Activated T-helper 1 cell treated with anti-CD3 and anti-CD28 coated beads, Interleukin-2, amount 50 U/mL, for 16 hours (primary cell): ENCODE data around the gene SPRN.
"Not testable (repeated sequence)": the region's sequence is repeated elsewhere in the genome, so short reads cannot be mapped to it uniquely, and the experiment has no call there.

Experiments used
- DNase-seq, 2 donors: peaks; one replicate each; pipeline ENCODE4 v3.0.0-alpha.2; 2020; ENCODE audit warnings: low read depth in 1 of 2, low spot score in 1 of 2

The SPRN gene, protein sequence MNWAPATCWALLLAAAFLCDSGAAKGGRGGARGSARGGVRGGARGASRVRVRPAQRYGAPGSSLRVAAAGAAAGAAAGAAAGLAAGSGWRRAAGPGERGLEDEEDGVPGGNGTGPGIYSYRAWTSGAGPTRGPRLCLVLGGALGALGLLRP

DNA sequence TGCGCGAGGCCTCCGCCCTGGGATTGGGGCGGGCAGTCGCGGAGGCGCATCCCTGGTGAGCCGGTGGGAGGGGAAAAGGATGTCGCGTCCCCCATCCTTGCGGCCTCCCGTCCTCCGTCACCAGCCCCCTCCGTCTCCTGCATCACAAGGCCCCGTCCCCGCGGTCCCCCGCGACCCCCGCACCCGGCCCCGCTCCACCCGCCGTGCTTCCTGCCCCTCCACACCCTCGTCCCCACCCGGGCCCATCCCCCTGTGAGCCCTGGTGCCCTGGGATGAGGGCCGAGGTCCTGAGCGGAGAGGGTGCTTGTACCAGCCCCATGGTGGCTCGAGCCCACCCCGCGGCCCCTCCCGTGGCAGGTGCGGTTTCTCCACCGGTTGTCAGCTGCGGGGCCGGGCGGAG lies at the start of gene SPRN:
SPRN (minus strand) TSS at position 25 of the 400 bp plus-strand sequence. CDS start 944 bp downstream, outside the sequence.
- DNase-seq = not testable (repeated sequence)

DNA sequence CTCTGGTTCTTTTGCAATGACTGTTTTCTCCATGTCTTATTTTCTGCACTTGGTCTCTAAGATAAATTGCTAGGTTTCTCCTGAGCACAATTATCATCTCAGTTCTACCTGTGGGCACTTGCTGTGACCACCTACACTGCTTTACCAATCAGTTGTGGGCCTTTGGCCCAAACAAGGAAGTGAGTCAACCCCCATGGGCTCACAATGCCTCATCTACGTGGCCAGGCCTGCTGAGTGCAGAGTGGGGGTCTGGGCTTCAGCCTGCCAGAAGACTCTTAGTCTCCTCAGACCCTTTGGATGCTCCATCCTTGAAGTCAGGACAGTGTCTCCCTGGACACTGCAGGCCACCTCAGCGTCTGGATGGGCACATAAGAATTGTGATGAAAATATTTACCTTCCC lies 49.6 kb upstream of the SPRN start:
- no peak for DNase-seq

DNA sequence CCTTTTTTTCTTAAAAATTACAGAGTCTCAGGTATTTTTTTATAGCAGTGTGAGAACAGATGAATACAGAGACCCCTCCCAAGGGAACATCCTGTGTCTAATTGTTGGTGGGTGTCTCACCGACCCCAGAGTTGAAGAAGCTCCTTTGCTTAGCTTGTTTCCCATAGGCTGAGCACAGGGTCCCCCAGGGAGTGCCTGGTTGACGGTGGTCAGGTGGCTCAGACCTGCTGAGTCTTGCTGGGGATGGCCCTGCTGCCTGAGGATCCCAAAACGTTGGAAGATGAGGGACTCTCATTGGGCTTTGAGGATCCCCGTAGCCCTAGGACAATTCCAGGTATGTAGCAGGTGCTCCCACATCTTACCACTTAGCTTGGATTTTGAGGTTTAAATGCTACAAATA lies 48.8 kb upstream of the SPRN start:
- no peak for DNase-seq

DNA sequence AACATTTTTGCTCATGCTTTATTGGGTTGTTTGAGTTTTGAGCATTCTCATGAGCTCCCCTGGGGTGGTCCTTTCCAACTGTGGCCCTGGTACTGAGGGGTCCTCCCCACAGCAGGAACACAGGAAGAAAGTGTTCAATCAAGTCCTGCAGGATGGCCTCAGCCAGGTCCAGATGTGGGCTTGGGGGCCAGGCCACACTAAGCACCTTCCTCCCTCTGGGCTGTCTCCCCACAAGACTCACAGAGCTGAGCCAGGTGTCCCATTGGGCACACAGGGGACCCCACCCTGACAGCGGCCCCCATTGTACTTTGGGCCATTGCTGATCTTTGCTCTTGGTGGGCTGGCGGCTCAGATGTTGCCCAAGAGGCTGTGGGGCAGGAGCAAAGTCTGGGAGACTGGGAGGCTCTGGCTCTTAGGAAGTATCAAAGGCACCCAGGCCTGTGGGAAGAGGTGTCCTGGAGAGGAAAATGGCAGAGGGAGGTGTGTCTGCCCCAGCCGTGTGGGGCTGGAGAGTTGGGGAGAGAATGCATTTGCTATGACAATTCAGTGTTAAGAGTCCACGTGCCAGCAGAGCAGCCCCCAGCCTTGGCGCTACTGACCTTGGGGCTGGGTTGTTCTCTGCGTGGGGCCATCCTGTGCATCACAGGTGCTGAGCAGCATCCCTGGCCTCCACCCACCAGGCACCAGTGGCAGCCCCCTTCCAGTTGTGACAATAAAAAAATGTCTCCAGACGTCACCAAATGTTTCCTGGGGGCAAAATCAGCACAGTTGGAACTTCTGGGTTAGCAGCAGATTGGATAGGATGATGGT lies 47.1 kb upstream of the SPRN start:
- DNase-seq = no peak

DNA sequence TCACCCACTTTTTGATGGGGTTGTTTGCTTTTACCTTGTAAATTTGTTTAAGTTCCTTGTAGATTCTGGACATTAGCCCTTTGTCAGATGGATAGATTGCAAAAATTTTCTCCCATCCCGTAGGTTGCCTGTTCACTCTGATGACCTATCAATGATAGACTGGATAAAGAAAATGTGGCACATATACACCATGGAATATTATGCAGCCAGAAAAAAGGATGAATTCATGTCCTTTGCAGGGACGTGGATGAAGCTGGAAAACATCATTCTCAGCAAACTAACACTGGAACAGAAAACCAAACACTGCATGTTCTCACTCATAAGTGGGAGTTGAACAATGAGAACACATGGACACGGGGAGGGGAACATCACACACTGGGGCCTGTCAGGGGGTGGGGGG lies 44.8 kb upstream of the SPRN start:
- DNase-seq = not testable (repeated sequence)

DNA sequence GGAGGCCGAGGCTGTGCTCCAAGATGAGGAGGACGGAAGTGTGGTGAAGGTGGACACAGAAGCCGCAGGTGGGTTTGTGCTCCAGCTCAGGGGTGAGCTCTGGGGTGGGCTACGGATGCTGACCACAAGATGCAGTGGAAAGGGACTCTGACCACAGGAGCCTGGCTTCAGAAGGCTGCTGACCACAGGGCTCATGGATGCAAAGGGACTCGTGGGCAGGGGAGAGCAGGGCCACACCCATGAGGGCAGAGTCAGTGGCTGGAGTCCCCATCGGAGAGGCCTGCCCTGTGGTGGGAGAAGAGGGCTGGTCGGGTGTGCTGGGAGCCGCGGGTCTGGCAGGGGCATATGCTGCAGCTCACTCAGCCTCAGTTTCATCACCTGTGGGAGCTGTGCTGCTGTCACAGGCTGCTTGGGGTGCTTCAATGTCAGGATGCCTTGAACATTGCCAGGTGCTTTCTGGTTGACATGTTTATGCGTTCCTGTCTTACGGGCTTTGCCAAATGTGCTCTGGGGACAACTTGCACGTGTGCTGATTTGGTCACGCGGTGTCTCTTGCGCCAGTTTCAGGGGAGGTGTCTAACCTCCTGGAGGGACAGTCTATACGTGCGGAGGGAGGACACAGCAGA lies 43.0 kb upstream of the SPRN start:
- DNase-seq = no peak

DNA sequence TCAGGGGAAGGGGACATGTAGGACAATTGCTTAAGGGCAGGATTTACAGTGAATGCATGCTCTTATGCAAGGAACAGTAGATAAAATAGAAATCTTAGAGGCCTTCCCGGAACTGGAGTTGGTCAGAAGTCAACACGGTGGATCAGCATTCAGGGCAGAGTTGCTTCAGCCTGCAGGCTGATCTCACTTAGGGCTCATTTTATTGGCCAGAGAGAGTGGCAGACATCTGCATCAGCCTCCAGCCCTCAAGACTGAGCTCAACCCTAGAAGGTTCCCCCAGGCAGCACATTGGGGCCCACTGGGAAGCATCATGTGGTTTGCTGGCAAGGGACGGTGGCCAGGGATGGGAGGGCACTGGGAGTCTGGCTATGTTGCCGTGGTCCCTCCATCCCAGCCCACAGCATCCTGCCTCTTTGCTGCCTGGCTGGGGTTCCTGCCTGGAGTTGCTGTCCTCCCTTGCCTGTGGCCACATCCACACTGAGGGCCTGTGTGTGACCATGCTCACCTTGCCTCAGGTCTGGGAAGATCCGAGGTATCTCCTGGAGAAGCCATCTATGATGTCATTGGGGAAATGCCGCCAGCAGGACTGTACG lies 42.4 kb upstream of the SPRN start:
- no peak for DNase-seq

DNA sequence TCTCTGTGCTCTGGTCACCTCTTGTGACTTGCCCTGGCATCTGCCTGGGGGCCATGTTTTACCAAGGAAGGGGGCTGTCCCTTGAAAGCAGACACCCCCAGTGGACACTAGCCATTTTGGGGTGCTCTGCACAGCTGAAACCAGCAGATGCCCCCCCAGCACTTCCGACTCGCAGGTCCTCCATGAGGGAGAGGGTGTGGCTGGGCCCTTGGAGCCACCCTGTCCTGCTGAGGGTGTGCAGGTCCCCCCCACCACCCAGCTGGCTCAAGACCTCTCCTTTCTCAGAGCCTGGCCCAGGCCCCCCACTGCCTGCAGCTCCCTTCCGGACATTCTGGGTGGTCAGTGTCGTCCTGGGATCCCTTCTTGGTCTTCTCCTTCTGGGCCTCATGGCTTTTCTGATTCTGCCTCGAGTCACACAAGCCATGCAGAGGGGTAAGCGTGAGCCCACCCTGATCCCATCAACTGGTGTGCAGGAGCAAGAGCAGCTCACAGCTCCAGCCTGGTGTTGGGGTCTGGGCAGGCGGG lies 41.6 kb upstream of the SPRN start:
- no peak for DNase-seq

DNA sequence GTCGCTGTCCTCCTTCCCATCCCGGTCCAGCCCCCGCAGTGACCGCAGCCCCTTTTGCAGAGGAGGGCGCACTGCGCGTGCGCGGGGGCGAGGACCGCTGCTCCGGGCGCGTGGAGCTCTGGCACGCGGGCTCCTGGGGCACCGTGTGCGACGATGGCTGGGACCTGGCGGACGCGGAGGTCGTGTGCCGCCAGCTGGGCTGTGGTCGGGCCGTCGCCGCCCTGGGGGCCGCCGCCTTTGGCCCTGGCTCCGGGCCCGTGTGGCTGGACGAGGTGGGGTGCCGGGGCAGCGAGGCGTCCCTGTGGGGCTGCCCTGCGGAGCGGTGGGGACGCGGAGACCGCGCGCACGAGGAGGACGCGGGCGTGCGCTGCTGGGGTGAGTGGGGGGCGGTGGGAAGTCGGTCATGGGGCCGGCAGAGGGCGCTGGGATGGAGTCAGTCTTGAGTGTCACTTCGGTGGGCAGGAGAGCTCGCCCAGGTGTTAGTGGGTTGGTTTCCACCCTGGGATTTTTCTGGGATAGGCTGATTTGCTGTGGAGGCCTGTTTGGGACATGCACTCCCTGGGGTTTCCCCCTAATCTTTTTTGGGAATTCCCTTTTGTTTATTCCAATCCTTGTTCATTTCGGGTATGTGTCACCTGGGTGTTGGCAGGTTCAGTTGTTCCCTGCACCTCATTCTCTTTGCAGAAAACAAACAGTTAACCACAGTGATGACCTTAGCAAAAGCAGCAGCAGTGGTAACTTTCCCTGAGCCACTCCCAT lies 40.9 kb upstream of the SPRN start:
- DNase-seq = no peak

DNA sequence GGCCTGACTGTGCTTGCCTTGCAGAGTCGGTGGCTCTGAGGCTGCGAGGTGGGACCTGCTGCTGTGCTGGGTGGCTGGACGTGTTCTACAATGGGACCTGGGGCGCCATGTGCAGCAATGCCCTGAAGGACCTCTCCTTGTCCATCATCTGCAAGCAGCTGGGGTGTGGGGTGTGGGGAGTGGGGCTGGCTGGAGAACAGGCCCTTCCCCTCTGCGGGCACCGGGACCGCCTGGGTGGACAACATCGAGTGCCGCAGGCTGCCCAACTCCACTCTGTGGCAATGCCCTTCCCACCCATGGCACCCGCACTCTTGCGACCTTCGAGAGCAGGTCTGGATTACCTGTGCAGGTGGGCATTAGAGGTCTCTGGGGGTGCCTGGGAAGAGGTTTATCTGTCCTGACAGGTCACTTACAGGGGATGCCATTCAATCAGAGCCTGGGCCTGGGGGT lies 40.2 kb upstream of the SPRN start:
- DNase-seq = no peak

DNA sequence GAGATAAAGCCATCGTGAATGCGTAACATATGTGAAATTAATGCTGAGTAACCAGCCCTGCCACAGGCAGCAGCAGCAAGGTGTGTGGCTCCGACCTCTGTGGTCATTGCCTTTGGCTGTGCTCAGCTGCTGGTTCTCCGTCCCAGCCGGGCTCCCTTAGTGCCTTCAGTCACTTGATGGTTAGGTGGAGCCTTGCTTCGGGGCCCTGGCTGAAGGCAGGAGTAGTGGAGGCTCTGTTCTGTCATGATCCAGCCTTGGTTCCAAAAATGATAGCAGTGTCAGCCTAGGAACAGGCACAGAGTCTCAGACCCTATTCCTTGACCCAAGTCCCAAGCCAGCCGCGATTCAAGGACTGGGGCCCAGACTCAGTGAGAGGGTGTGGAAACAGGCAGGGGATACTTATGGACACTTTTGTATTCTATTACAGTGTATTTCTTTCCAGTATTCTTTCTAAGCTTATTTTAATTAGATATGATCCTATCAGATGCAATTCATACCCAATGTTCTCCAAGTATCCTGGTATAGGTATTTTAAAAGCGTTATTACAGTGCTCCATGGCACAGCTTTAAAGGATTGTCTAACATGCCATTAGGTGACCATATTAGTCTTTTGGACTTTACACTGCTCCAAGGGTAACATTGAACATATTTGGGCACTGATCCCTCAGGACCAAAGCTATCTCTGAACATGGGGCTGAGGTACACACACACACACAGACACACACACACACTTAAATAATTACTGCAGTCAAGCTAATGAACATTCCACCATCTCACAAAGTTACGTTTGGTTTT lies 38.3 kb upstream of the SPRN start:
- DNase-seq = no peak

DNA sequence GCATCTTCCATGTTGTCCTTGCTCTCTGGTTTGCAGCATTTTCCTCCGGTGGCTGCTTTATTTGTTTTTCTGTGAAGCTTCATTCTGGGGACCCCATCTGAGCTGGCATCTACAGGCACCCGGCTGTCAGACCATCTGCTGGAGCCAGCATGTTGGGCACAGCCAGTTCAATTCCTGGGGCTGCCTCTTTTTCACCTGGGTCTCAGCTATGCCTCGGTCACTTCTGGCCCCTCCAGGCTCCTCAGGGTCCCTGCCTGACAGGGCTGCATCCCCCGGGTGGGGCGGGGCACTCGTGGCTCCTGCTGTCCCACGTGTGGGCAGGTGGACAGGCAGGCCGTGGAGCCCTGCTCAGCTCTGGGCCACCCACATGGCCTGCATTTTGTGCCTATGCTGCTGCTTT lies 37.4 kb upstream of the SPRN start:
- no peak for DNase-seq

DNA sequence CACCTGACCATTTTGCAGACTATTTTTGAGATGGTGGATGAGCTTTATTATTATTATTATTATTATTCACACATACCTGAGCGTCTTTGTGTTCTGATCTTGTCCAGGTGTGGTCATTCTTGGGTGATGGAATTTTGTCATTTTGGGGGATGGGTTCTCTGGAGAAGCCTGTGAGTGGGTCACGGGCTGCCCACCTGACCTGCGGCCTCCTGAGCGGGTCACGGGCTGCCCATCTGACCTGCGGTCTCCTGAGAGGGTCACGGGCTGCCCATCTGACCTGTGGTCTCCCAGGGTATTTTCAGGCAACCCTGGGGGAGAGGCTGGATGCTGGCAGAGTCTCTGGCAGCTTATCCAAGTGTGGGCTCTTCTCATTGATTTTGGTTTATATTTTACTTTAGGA lies 36.6 kb upstream of the SPRN start:
- no peak for DNase-seq

DNA sequence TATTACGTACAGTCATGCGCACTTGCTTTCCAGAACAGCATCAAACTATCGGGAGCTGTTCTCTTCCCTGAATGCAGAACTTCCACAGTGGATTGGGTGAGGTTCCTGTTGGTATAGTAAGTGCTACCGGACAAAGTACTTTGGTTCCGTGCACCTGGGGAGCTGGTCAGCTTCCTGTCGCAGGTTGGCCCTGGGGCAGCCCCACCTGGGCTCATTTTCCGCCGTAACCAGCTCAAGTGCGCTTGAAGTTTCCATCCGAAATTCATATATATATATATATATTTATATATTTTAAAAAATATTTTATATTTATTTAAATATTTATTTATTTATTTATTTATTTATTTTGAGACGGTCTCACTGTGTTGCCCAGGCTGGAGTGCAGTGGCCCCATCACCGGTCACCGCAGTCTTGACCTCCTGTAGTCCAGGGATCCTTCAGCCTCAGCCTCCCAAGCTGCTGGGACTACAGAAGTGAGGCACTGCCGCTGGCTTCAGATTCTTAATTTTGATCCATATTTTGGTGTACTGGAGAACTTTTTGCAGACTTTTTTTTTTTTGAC lies 35.9 kb upstream of the SPRN start:
- DNase-seq = no peak

DNA sequence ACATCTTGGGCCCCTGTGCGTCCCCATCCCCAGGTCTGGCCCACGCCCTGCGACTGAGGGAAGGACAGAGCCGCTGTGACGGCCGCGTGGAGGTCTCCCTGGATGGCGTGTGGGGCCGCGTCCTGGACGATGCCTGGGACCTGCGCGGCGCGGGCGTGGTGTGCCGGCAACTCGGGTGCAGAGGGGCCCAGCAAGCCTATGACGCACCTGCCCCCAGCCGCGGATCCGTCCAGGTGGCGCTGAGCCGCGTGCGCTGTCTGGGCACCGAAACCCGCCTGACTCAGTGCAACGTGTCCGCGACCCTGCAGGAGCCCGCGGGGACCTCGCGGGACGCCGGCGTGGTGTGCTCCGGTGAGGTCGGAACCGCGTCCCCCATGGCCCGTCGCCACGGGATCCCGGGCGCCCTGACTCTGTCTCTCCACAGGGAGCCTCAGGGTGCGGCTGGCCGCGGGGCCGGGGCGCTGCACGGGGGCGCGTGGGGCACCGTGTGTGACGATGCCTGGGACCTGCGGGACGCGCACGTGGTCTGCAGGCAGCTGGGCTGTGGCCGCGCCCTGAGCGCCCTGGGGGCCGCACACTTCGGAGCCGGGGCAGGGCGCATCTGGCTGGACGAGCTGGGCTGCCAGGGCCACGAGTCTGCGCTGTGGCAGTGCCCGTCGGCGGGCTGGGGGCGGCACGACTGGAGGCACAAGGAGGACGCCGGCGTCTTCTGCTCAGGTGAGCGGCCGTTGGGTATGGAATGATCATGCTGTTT lies 35.2 kb upstream of the SPRN start:
- no peak for DNase-seq

DNA sequence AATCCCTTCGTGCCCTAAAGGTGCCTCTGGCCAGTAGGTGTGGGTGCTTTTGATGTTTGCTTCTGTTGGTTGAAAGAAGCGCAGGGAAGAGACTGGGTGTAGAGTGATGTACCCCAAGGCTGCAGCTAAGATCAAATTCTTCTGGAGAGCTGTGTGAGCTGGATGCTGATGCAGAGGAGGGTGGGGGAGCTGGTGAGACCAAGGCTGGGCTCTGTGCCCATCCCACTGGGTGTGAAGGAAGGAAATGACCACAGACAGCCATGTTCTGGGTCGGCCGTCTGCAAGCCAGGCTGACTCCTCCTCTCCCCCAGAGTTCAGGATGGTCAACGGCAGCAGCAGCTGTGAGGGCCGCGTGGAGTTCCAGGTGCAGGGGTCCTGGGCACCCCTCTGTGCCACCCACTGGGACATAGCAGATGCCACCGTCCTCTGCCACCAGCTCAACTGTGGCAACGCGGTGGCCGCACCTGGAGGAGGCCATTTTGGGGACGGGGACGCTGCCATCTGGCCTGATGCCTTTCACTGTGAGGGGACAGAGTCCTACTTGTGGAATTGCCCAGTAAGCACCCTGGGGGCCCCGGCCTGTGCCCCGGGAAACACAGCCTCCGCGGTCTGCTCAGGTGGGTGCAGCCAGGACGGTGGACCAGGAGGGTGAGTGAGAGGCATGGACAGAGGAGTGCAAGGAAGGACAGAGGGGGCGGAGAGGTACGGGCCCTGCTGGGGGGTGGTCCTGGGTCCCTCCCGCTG lies 34.5 kb upstream of the SPRN start:
- no peak for DNase-seq

DNA sequence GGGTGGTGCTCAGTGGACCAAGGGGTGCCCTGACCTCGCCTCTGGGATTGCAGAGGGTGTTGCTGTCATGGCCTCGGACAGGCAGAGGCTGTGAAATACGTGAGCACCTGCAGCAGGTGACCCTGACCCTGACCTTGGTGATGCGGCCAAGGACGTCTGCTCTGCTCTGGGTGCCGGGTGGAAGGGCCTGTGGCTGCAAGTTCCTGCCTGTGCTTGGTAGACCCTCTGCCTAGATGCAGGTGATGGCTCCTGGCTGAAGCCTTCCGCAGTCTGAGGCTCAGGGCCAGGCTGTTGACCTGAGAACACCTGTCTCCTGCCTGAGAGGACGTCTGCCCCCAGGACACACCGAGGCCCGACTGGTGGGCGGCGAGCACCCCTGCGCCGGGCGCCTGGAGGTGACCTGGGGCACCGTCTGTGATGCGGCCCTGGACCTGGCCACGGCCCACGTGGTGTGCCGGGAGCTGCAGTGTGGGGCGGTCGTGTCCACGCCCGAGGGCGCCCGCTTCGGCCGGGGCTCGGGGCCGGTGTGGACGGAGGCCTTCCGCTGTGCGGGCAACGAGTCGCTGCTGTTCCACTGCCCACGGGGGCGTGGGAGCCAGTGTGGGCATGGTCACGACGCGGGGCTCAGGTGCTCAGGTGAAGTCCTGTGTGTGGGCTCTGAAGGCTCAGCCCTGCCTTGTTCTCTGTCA lies 33.7 kb upstream of the SPRN start:
- no peak for DNase-seq
